ENCODE results near the gene EIF4B. TPM values are rescaled to one million over a fixed set of nuclear protein-coding genes. Genes with fewer than 3 reads are reported as not detected.
A peak's percentile ranks its signal among the peaks of the same experiment; 100 is the strongest.

Gene EIF4B
- total RNA-seq, 2 experiments from 2014 or later = 352 to 353 TPM

GRCh38 chr12:53047221-53048032 is 41.2 kb downstream of the EIF4B start:
- POLR2A ChIA-PET = interaction anchor here (0.6 to 2.0 kb wide), 5 partner anchors 26 to 393 kb away, joined by 3 to 8 read pairs (median 4); partner anchors contain the start of genes SOAT2 and SPRYD3
- Mint-ChIP-seq H3K9me3 (ENCODE audit: insufficient read depth) (no peaks in the 10 kb centered on the region), H3K36me3 (ENCODE audit: low read depth) (peaks cover 4% of the 10 kb centered on the region), H3K4me3 (peak overlapping the region; percentile 25), H3K4me1 (ENCODE audit: low read depth) (peaks cover 24% of the 10 kb centered on the region), H3K27ac (no peak overlapping the region), H3K27me3 (ENCODE audit: low read depth) (peaks cover 6% of the 10 kb centered on the region)
- peak; percentile 68 for DNase-seq
- CTCF ChIA-PET = interaction anchor here (0.7 to 4.3 kb wide), 7 partner anchors 9 to 55 kb away, joined by 4 to 21 read pairs (median 10); partner anchors contain the start of genes EIF4B and SOAT2
- ATAC-seq = peak; percentile 79

DNA sequence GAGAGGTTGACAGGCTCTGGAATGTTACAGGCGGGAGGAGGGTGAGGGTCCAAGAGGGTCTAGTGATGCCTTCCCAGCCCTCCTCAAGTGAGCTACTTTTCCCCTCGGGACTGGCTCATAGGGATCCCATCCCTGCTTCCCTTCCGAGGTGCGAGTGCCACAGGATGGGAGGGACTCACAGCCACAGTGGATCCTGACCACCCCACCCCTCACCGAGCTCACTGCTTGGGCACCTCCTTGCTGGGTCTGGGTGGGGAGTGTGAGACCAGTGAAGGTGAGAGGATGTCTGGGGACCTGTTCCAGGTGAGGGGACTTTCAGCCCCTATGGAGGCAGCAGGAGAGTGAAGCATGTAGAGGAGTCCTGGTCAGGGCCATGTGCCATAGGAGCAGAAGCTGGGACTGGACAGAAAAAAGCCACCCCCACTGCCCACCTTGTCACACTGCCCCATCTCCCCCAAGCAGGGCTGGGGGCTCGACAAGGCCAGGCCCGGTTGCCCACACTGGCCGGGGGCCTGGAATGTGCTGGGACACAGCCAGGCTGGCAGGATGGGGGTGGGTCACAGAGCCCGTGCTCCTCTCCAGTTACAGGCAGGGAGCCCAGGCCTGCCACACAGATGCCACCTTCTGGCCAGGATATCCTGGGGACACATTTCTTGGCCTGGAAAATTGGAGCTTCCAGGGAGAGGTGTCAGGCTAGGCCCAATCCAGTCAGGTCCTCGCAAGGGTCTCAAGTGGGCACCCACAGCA is 42.0 kb downstream of the EIF4B start:
- Mint-ChIP-seq H3K27me3 (ENCODE audit: low read depth) (peaks cover 6% of the 10 kb centered on the region), H3K27ac (no peak overlapping the region), H3K36me3 (ENCODE audit: low read depth) (no peaks in the 10 kb centered on the region), H3K9me3 (ENCODE audit: insufficient read depth) (no peaks in the 10 kb centered on the region), H3K4me1 (ENCODE audit: low read depth) (peaks cover 24% of the 10 kb centered on the region), H3K4me3 (peak overlapping the region; percentile 41)
- ChIA-PET POLR2A (interaction anchor here (0.6 to 2.0 kb wide), 5 partner anchors 26 to 393 kb away, joined by 3 to 8 read pairs (median 4); partner anchors contain the start of genes SOAT2 and SPRYD3), CTCF (interaction anchor here (0.7 to 4.3 kb wide), 10 partner anchors 9 to 203 kb away, joined by 3 to 21 read pairs (median 6); partner anchors contain the start of genes EIF4B and SOAT2)
- ATAC-seq = no peak
- no peak for DNase-seq

DNA sequence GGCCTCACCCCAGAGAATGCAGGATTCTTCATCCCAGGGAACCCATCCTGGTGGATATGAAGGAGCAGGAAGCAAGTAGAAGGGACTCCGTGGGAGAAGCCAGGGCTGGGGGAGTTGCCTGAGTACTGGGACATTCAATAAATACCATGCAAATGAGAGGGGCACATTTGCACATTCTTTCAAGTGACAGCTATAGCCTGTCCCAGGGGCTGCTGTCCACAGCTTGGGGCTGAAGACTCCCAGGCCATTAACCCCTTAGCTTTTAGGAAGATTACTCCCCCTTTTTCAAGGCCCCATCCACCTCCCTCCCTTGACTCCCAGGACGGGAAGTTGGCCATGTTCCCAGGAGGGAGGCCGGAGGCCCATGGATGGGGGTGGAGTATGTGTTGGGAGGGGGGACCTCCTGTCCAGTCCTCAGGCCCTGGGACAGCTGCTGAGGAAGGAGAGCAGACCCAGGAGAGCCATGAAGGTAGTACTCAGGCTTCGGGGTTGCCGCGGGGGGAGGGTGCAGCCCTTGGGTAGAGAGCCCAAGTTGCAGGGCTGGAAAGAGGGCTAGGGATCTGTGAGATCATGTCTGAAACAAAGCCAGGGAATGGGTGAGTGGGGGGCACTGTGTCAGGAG is 42.6 kb downstream of the EIF4B start:
- H3K27me3 Mint-ChIP-seq (ENCODE audit: low read depth) = peaks cover 6% of the 10 kb centered on the region
- H3K4me3 Mint-ChIP-seq = no peak overlapping the region
- no peaks in the 10 kb centered on the region for H3K36me3 Mint-ChIP-seq (ENCODE audit: low read depth)
- H3K27ac Mint-ChIP-seq = no peak overlapping the region
- DNase-seq = no peak
- ChIA-PET POLR2A (interaction anchor here (1.0 to 2.0 kb wide), 3 partner anchors 25 to 392 kb away, joined by 3 to 8 read pairs (median 3); partner anchors contain the start of gene SOAT2), CTCF (interaction anchor here (0.9 to 4.3 kb wide), 5 partner anchors 13 to 202 kb away, joined by 3 to 21 read pairs (median 5); no protein-coding TSS in a partner anchor)
- peaks cover 29% of the 10 kb centered on the region for H3K4me1 Mint-ChIP-seq (ENCODE audit: low read depth)
- H3K9me3 Mint-ChIP-seq (ENCODE audit: insufficient read depth) = no peaks in the 10 kb centered on the region
- no peak for ATAC-seq

- CTCF ChIA-PET = interaction anchor here (1.2 to 4.3 kb wide), 3 partner anchors 12 to 49 kb away, joined by 5 to 21 read pairs (median 18); no protein-coding TSS in a partner anchor
- no peaks in the 10 kb centered on the region for H3K9me3 Mint-ChIP-seq (ENCODE audit: insufficient read depth)
- H3K36me3 Mint-ChIP-seq (ENCODE audit: low read depth) = no peaks in the 10 kb centered on the region
- no peak for ATAC-seq
- peak within 1 kb of the TSS; percentile 9 for H3K27ac Mint-ChIP-seq
- H3K4me3 Mint-ChIP-seq = no peak within 1 kb of the TSS
- DNase-seq = no peak
- H3K27me3 Mint-ChIP-seq (ENCODE audit: low read depth) = peaks cover 6% of the 10 kb centered on the region
- POLR2A ChIA-PET = no interaction called here
- H3K4me1 Mint-ChIP-seq (ENCODE audit: low read depth) = peaks cover 34% of the 10 kb centered on the region
Observed at GRCh38 chr12:53049571-53050318, 43.5 kb downstream of the EIF4B start, which contains the start of gene TNS2. TNS2 (plus strand) TSS chr12:53050065; CDS start chr12:53050186, 121 bp downstream.

DNA sequence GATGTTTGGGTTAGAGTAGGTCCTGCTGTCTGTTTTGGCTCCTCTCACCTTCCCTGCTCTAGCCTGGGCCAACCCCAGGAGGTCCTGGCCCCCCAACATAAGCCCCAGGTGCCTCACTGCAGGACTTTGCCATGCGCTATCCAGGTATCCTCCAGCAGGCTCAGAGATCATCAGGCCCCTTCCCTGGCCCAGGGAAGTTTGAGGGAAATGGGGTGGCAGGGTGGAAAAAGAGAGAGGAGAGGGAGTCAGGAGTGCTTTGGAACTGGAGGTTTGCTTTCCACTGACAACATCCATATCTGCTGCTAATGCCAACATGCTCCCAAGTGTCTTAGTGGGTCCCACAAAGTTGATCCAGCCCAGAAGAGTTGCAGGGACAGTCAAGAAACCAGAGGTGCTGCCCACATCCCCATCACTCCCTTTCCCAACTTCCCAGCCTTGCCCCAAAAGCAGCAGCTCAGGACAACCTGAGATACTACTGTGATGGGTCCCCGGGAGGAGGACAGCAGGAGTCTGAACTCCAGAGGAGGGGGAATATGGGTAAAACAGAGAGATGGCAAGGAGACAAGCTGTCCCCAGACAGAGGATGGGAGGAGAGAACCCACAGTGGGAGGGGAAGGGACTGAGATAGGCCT is 44.3 kb downstream of the EIF4B start:
- Mint-ChIP-seq H3K4me1 (ENCODE audit: low read depth) (peaks cover 36% of the 10 kb centered on the region), H3K27ac (peak overlapping the region; percentile 9), H3K9me3 (ENCODE audit: insufficient read depth) (no peaks in the 10 kb centered on the region), H3K4me3 (no peak overlapping the region), H3K36me3 (ENCODE audit: low read depth) (no peaks in the 10 kb centered on the region), H3K27me3 (ENCODE audit: low read depth) (peaks cover under 1% of the 10 kb centered on the region)
- ChIA-PET CTCF (interaction anchor here (0.8 to 1.4 kb wide), 2 partner anchors 11 to 15 kb away, joined by 3 to 4 read pairs; no protein-coding TSS in a partner anchor), POLR2A (no interaction called here)
- DNase-seq (no peak), ATAC-seq (no peak)

GRCh38 chr12:53051058-53051880 is 45.0 kb downstream of the EIF4B start:
- peaks cover 31% of the 10 kb centered on the region for H3K4me1 Mint-ChIP-seq (ENCODE audit: low read depth)
- POLR2A ChIA-PET = no interaction called here
- H3K36me3 Mint-ChIP-seq (ENCODE audit: low read depth) = no peaks in the 10 kb centered on the region
- no peak overlapping the region for H3K27ac Mint-ChIP-seq
- H3K27me3 Mint-ChIP-seq (ENCODE audit: low read depth) = no peaks in the 10 kb centered on the region
- H3K4me3 Mint-ChIP-seq = no peak overlapping the region
- no peaks in the 10 kb centered on the region for H3K9me3 Mint-ChIP-seq (ENCODE audit: insufficient read depth)
- CTCF ChIA-PET = interaction anchor here (0.8 to 1.4 kb wide), 5 partner anchors 12 to 48 kb away, joined by 3 to 4 read pairs (median 3); no protein-coding TSS in a partner anchor
- ATAC-seq (no peak), DNase-seq (no peak)

- ChIA-PET POLR2A (no interaction called here), CTCF (interaction anchor here (0.8 to 1.6 kb wide), 5 partner anchors 13 to 47 kb away, joined by 3 to 4 read pairs (median 3); no protein-coding TSS in a partner anchor)
- Mint-ChIP-seq H3K36me3 (ENCODE audit: low read depth) (no peaks in the 10 kb centered on the region), H3K27me3 (ENCODE audit: low read depth) (no peaks in the 10 kb centered on the region), H3K4me1 (ENCODE audit: low read depth) (peaks cover 24% of the 10 kb centered on the region), H3K27ac (no peak overlapping the region), H3K9me3 (ENCODE audit: insufficient read depth) (no peaks in the 10 kb centered on the region), H3K4me3 (no peak overlapping the region)
- ATAC-seq (no peak), DNase-seq (no peak)
Observed at GRCh38 chr12:53051881-53052412, 45.7 kb downstream of the EIF4B start.

DNA sequence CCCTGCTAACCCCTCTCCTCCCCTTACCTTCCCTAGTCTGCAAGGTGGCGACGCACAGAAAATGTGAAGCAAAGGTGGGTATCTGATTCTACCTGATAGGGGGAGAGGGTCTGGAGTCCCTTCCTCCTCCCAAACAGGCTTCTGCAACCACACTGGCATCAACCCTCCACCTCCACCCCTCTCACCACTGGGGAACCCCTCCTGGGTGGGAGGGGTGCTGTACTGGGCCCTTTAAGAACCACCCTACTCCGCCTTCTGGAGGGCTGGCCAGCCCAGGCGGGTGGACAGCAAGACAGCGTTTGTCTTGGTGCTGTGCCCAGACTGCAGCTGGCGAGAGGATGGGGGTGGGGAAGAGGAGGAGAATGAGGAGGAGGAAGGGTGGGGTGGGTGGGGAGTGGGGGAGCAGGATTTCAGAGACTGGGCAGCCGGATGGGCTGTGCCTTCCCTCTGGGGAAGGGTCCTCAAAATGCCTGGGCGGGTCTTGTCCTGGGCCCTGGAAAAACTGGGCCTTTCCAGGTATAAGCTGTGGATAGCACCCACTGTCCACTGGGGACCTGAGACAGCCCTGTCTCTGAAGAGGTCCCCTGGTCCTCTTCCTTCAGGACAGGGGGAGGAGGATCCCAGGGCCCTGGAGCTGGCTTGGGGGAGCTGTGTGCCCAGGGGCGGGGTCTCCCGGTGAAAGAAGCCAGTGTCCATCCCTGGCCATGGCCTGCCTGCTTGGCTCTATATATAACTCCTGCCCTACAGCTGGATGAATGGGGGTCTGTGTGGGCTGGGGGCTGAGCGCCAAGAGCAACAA is 46.4 kb downstream of the EIF4B start:
- Mint-ChIP-seq H3K36me3 (ENCODE audit: low read depth) (no peaks in the 10 kb centered on the region), H3K4me1 (ENCODE audit: low read depth) (peaks cover 24% of the 10 kb centered on the region), H3K9me3 (ENCODE audit: insufficient read depth) (no peaks in the 10 kb centered on the region), H3K4me3 (no peak overlapping the region), H3K27ac (no peak overlapping the region), H3K27me3 (ENCODE audit: low read depth) (no peaks in the 10 kb centered on the region)
- ChIA-PET POLR2A (interaction anchor here (2.3 kb wide), 1 partner anchor 50 kb away, joined by 9 read pairs; the partner anchor contains the start of gene SOAT2), CTCF (interaction anchor here (0.7 to 5.9 kb wide), 8 partner anchors 9 to 215 kb away, joined by 3 to 58 read pairs (median 4); partner anchors contain the start of gene ESPL1)
- no peak for ATAC-seq
- no peak for DNase-seq

Data from activated CD8-positive, alpha-beta T cell treated with anti-CD3 and anti-CD28 coated beads, Interleukin-2, amount 10 ng/mL, durations not matched to agents 7 days and 5 days (primary cell).